GM12801 (cell line): ENCODE data around the gene WASF2.

ENCODE experiments used
- TF ChIP-seq, protein P1 (sequence below): IDR thresholded peaks from one replicate; pipeline ENCODE4 v1.5.1; 2011; ENCODE audit warnings: control low read depth; ENCODE audit not compliant: insufficient read length; ENCODE audit errors: extremely low read depth

WASF2 gene

DNA sequence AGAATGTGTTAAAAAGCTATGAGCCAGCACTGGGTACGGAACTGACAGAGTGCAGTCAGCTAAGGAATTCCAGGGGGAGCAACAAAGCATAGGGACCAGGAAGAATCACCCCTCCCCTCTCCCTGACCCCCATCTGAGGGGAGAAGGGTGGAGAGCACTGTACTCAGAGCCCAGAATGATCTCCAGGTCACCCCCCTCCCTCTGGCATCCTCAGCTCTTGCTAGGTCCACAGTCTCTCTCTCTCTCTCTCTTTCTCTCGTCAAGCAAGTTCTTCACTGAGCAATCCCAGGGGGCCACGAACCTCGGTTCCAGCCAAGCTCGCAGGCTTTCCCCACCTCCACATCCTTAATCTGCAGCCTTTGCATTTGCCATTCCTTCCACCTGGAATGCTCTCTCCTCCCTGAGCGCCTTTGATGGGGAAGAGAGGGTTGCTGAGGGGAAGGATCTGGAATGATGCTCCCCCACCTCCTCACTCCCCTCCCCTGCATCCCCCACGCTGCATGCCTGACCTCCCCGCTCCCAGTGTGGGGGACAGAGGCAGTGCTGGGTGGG is 6.7 kb upstream of the WASF2 start:
- TF ChIP-seq, protein P1, sequence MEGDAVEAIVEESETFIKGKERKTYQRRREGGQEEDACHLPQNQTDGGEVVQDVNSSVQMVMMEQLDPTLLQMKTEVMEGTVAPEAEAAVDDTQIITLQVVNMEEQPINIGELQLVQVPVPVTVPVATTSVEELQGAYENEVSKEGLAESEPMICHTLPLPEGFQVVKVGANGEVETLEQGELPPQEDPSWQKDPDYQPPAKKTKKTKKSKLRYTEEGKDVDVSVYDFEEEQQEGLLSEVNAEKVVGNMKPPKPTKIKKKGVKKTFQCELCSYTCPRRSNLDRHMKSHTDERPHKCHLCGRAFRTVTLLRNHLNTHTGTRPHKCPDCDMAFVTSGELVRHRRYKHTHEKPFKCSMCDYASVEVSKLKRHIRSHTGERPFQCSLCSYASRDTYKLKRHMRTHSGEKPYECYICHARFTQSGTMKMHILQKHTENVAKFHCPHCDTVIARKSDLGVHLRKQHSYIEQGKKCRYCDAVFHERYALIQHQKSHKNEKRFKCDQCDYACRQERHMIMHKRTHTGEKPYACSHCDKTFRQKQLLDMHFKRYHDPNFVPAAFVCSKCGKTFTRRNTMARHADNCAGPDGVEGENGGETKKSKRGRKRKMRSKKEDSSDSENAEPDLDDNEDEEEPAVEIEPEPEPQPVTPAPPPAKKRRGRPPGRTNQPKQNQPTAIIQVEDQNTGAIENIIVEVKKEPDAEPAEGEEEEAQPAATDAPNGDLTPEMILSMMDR, result no peak

DNA sequence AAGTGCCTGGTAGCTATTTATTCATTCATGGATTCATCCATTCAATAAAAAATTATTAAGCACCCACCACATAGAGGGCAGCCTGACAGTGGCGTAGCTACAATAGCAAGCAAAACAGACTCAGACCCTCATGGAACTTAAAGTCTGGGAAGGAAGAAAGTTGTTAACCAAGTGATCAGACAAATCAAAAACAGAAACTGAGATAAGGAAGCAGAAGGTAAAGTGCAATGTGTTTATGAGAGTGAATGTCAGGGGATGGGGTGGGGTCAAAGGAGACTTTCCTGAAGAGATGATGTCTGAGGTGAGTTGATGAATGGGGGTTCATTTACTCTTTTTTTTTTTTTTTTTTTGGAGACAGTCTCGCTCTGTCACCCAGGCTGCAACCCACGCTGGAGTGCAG is 2.8 kb upstream of the WASF2 start:
- TF ChIP-seq, protein P1, result no peak

DNA sequence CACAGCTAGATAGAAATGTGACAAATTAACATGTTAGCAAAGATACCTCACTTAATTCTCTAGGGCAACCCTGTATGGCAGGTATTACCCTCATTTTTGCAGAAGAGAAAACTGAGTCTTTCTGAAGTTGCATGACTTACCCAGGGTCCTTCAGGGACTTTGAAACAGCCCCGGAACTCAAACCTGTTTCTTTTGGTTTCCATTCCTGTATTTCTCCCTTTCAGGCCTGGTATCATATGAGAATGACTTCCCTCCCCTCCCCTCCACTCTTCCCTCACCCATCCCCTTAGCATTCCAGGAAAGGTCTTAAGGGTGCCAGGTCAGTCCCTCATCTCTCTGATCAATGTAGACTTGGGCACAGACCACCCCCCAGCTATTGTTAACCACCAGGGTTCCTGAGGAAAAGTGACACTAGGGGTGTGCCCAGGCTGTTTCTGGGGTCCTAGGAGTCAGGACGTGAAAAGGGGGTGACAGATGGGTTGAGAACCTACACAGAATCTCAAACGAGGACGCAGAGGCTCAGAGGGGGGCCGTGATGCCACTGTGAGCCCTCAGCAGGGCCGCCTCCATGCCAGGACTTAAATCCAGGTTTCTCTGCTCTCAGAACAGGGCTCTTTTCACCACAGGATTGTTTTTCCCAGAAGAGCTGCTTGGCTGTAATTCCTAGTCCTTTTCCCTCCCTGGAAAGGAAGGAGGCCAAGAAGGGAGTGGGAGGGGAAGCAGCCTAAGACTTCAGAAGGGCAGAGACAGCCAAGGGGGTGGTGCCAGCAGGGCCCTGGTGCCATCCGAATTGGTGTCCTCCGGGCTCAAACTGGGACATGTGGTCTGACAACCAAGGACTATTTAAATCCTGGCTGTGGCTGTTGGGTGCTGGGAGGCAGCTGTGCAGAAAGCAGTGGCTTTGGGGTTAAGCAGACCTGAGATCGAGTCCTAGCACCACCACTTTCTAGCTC is 2.1 kb upstream of the WASF2 start:
- TF ChIP-seq, protein P1, result no peak

GRCh38 chr1:27489501-27489972 is 430 bp downstream of the WASF2 start:
- TF ChIP-seq, protein P1, result no peak

DNA sequence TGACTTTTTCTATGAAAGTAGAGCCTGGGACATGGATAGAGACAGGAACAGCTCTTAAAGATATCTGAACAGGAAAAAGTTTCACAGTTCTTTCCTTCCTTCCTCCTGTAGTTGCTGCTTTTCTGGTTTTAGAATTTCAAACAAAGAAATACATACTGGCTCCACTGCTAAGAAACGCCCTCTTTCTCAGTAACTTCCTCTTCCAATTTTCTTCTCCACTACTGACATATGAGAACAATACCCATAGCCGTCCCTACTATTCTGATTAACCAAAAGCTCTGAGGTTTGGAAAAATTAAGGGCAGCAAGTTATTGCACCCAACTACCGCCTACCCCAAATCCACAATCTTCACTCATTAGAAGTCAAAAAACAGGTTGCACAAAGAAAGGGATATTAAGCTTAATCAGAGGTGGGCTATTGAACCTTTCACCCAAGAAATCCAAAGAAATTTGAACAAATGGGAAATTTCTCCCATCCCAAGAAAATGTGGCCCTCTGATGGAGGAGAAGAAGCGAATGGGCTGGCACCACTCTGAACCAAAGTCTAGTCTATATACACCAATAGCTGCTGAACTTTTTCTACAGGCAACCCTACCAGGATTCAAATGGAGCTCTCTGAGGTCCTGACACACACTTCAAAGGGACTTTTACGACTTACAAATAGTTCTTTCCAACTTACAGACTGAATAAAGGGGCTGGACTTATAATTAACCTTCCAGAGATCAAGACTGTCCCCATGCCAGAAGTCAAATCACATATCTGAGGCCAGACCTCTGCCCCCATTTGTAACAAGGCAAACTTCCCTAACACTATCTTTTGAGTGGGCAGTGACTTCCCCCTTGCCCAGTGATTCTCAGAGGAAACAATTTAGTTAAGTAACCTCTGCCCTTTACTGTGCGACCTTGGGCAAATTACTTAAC is 1.7 kb downstream of the WASF2 start:
- TF ChIP-seq, protein P1, result no peak

DNA sequence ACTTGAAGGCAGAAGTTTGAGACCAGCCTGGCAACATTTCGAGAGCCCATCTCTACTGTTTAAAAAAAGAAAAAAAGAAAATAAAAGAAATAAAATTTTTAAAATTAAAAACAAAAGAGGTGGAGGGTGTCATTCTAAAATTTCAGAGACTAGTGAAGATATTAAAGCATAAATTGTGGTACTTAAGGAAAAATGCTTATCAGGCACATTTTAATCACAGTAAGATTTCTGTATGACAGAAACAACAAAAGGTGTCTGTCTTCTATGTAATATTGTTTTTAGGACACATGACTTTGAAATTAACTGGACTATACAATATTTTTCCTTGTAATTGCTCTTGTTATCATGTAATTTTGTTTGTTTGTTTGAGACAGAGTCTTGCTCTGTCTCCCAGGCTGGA is 4.6 kb downstream of the WASF2 start:
- TF ChIP-seq, protein P1, result no peak

- TF ChIP-seq, protein P1, result no peak
These were observed 6.3 kb downstream of the WASF2 start for GRCh38 chr1:27483659-27484058.
